NCI-H82 (cell line): ENCODE measurements around the gene SCAMP5.

ENCODE experiments used
- DNase-seq: peaks from one replicate; lab custom pipeline; 2025; lab: John Stamatoyannopoulos, UW

The SCAMP5 gene

GRCh38 chr15:75023181-75023871 is 28.0 kb downstream of the SCAMP5 start, which contains the start of gene PPCDC:
TSS of gene PPCDC (plus strand) at chr15:75023590. CDS start at chr15:75028319, 4,729 bp downstream.
- peak; percentile 99 for DNase-seq

- peak; percentile 44 for DNase-seq
Observed at GRCh38 chr15:75023872-75024636, 28.7 kb downstream of the SCAMP5 start.

GRCh38 chr15:75025107-75025506 is 29.7 kb downstream of the SCAMP5 start:
- DNase-seq, result no peak

GRCh38 chr15:75025548-75026260 is 30.3 kb downstream of the SCAMP5 start:
- DNase-seq, result no peak

GRCh38 chr15:75027551-75027950 is 32.2 kb downstream of the SCAMP5 start:
- no peak for DNase-seq

- no peak for DNase-seq
Observed at GRCh38 chr15:75028991-75029377, 33.6 kb downstream of the SCAMP5 start.

GRCh38 chr15:75029378-75030022 is 34.1 kb downstream of the SCAMP5 start:
- peak; percentile 91 for DNase-seq

- DNase-seq, result no peak
Observed at GRCh38 chr15:75030023-75030413, 34.7 kb downstream of the SCAMP5 start.

- DNase-seq, result peak; percentile 23
Observed at GRCh38 chr15:75030424-75030823, 35.1 kb downstream of the SCAMP5 start.

GRCh38 chr15:75031848-75032247 is 36.5 kb downstream of the SCAMP5 start:
- no peak for DNase-seq

- DNase-seq, result no peak
Observed at GRCh38 chr15:75032395-75032794, 37.0 kb downstream of the SCAMP5 start.

GRCh38 chr15:75033809-75034208 is 38.4 kb downstream of the SCAMP5 start:
- DNase-seq, result no peak

- DNase-seq, result no peak
Observed at GRCh38 chr15:75034615-75035014, 39.3 kb downstream of the SCAMP5 start.

GRCh38 chr15:75036212-75036616 is 40.9 kb downstream of the SCAMP5 start:
- no peak for DNase-seq

GRCh38 chr15:75037685-75038084 is 42.3 kb downstream of the SCAMP5 start:
- no peak for DNase-seq

GRCh38 chr15:75038231-75038630 is 42.9 kb downstream of the SCAMP5 start:
- no peak for DNase-seq

- DNase-seq, result peak; percentile 29
Observed at GRCh38 chr15:75042730-75043508, 47.6 kb downstream of the SCAMP5 start.

GRCh38 chr15:75043509-75044257 is 48.3 kb downstream of the SCAMP5 start:
- DNase-seq, result no peak

- no peak for DNase-seq
Observed at GRCh38 chr15:75044258-75044878, 49.0 kb downstream of the SCAMP5 start.

- no peak for DNase-seq
Observed at GRCh38 chr15:75045332-75046015, 50.1 kb downstream of the SCAMP5 start.
